Measurements from ENCODE around the gene LATS2.

The LATS2 gene

GRCh38 chr13:21048901-21049698 lies 12.3 kb downstream of the LATS2 start:
- DNase-seq (ENCODE audit: low read depth, low spot score), result no peak

DNA sequence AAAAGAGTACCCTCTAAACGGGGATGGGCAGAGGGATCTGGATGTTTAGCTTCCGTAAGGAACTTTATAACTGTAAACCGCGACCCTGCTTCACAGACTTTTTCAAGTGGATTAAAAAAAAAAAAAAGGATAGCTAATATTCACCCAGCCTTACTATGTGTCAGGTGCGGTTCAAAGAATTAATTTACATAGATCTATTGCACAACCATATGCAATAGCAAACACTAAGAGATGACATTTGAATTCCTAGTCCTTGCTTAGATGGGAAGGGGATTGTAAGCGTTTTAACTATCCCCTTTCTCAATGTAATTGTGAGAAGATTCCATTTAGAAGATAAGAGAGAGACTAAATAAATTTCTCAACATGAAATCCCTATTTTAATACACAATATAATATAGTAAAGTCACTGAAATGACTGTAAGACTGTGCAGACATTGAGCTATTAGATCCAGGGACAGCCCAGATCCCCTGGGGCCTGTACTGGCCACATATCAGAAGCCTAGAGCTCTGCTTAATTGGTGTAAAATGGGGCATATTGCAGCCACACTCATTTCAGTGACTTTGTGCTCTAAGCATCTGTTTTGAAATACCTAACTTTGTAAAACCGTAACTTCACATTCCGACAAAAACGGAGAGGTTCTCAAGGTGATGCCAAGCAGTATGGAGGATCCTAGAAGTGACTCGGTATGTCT lies 13.6 kb downstream of the LATS2 start:
- no peak for DNase-seq (ENCODE audit: low read depth, low spot score)

DNA sequence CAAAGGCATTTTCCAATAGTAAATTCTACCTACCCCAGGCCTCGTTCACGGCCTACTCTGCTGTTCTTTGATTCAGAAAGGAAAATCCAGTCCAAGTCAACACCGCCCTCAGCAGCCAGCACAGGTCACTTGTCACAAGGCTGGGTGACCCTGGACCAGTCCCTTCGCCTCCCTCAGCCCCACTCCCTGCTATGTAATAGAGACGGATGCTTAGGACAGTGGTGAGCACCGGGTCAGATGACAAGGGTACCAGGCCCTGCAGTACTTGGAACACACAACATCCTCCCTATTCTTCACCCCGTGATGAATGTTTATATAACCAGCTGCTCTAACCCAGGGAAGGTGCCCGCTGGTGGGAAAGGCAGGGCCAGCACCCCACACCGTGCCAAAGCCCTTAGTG lies 14.3 kb downstream of the LATS2 start:
- no peak for DNase-seq (ENCODE audit: low read depth, low spot score)

DNA sequence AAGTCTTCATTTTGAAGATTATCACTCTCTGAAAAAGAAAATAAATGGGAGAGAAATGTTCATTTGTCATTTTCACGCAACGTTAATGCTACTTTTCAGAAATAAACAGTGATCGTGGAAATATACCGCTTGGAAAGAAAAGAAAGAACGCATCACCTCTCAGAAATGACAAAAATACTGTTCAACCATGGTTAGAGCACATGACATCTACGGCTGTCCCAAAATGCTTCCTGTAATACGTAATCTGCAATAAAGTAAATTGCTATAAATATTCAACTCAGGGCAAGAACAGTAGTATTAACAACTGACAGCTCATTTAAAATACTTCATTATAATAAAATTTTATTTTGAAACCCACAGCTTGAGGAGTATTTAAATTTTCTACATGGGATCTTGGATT lies 15.2 kb downstream of the LATS2 start:
- no peak for DNase-seq (ENCODE audit: low read depth, low spot score)

DNA sequence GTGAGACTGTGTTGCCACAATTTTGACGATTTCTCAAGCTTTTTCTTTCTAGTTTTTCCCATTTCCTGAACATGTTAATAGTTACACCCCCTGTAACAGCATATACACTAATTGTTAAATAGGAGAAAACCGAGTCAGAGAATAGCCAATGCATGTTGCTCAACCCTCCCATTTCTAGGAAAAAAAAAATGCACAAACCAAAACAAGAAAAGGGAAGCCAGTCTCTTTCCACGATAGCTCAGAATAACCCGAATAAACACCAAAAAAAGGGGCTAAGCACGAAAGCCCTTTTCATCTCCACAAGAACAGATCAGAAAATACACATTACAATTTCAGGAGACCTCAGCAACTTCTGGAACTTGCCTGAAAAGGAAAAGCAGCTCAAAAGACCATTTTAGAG lies 16.3 kb downstream of the LATS2 start:
- no peak for DNase-seq (ENCODE audit: low read depth, low spot score)

DNA sequence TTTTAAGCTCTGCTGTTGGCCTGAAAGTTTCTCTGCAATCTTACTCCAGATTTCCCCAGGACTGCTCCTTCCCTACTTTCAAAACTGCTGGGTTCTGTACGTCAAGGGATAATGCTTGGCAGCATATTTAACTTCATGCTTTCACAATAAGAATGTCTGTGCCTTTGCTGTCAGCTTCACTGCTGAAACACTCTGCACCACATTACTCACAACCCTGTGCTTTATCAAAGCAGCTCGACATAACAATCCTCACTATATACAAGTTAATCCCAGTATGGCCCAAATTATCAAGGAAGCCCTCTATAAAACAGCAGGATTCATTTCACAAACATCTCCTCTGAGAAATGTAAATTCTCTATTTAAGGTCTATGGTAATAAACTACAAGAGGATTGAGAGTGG lies 17.5 kb downstream of the LATS2 start:
- no peak for DNase-seq (ENCODE audit: low read depth, low spot score)

DNA sequence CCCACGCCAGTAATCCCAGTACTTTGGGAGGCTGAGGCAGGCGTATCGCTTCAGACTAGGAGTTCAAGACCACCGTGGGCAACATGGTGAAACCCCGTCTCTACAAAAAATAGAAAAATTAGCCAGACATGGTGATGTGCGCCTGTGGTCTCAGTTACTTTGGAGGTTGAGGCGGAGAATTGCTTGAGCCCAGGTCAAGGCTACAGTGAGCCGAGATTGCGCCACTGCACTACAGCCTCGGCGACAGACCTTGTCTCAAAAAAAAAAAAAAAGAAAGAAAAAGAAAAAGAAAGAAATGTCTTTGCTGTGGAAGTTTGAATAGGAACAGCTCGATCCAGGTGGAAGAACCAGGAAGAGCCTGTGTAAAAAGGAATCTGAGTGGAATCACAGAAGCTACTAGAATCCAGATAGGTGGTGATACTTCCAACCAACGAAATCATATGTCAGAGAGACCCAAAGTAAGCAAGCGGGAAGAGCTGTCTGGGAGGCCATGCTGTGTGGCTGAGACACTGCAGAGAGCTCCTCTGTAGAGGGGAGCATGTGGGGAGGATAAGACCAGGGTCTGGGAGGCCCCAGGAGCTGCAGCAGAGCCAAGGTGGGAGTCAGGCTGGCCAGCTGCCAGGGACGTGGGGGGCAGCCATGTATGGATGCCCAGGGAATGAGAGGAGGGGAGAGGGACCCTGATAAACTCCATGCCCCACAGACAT lies 21.1 kb downstream of the LATS2 start:
- DNase-seq (ENCODE audit: low read depth, low spot score), result no peak

DNA sequence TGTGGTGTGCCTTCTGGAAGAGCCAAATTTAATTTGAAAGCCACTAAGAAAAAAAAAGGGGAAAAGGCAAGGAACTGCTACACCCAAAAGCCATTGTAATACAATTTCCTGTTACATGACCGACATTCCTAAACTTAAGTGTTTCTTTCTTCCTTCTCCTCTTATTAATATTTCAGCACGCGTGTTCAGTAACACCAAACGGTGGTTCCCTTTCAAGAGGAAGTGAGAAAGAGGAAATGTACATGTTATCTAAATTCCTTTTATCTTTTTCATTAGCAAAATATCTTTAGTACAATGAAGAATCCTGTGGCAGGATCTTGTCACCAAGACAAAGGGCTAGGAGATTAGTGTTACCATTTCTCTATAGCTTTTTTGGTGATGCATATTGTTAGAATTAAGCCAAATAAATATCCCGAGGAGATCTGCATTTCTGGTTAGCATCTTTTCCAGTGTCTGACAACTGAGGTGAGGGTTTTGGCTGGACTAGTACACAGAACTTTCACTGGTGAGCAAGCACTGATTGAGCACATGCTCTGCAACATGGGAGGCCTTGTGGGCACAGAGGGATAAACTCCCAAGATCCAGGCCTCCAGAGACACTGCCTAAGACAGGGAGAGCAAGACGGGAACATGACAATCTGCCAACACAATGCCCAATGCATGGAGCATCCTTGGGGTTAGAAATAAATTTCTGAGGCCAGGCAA lies 22.1 kb downstream of the LATS2 start:
- DNase-seq (ENCODE audit: low read depth, low spot score), result no peak

- DNase-seq (ENCODE audit: low read depth, low spot score), result no peak
Observed at GRCh38 chr13:21037656-21038055, 23.7 kb downstream of the LATS2 start.

DNA sequence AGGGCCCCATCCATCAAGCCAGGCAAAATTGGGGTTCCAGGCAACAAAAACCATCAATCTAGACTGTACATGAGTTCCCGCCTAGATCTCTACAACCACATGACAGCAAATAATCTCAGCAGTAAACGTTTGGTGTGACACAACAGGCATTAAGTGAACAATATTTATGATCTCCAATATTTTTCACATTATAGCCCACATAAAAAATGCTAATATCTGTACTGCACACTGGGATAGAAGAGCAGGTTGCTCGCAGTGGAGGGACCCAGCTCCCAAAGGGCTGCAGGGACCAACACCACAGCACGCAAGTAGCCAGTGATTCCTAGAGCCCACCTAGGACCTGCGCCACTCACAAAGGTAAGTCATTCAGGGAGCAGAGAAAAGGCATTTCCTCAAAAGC lies 25.9 kb downstream of the LATS2 start:
- no peak for DNase-seq (ENCODE audit: low read depth, low spot score)

- no peak for DNase-seq (ENCODE audit: low read depth, low spot score)
Observed at GRCh38 chr13:21034603-21035191, 26.7 kb downstream of the LATS2 start.

DNA sequence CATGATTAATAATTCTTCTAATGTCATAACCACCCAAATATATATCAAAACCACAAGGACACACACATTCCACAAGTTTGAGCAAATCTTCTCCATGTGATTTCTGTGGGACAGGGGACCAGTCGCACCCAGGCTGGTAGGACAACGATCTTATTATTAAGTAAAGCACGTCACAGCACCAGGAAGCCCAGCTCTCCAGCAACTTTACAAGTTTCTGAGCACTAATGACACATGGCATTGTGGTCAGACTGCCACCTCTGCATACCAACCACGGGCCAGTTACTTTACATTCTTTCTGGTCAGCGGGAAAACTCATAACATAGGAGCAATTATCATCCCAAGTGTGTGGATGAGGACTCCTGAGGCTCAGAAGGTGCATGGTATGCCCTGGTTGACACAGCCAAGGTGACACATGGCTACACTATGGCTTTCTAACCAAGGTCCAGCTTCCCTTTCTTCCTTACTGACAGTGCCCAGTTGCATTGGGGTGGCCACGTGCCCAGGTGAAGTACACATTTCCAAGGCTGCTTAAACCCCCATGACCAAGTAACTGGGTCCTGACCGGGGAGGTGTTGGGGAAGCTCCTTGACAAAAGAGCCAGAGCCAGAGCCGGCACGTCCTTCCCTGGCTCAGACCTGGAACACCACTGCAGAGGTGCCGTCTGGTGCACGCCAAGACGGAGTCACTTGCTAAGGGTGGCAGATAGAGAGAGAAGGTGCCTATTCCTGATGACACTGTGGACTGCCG lies 27.4 kb downstream of the LATS2 start:
- DNase-seq (ENCODE audit: low read depth, low spot score), result no peak

DNA sequence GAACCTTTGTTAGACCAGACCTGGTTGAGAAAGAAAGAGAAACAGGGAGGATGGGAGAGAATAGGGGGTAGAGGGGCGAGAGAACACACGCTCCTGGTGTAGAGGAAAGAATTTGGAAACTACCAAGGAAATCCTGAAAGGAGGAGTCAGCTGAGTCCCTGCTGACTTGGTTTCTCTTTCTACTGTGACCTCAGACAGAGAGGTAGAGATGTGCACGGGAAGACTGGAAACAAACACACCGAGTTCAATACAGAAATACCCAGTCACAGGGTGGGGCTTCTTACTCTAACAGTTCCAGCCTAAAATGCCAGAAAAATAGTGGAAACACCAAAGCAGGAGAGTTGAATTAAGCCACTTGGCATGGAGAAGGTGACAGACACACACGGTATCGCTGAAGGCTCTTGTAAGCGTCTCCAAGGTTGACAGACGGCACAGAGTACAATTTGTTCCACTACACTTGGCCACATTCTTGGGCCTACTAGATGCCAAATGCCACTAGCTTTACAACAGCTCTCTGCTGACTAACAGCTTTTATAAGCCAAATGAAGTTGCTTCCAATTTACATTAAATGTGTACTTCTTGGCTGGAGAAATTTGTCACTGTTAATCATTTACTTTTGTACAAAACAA lies 28.1 kb downstream of the LATS2 start:
- no peak for DNase-seq (ENCODE audit: low read depth, low spot score)

- no peak for DNase-seq (ENCODE audit: low read depth, low spot score)
Observed at GRCh38 chr13:21032656-21033055, 28.7 kb downstream of the LATS2 start.

- DNase-seq (ENCODE audit: low read depth, low spot score), result no peak
Observed at GRCh38 chr13:21031594-21032275, 29.7 kb downstream of the LATS2 start.

- no peak for DNase-seq (ENCODE audit: low read depth, low spot score)
Observed at GRCh38 chr13:21025539-21025938, 35.8 kb downstream of the LATS2 start.

GRCh38 chr13:21022056-21022979 lies 39.1 kb downstream of the LATS2 start:
- no peak for DNase-seq (ENCODE audit: low read depth, low spot score)

GRCh38 chr13:21020581-21020980 lies 40.8 kb downstream of the LATS2 start:
- DNase-seq (ENCODE audit: low read depth, low spot score), result no peak

DNA sequence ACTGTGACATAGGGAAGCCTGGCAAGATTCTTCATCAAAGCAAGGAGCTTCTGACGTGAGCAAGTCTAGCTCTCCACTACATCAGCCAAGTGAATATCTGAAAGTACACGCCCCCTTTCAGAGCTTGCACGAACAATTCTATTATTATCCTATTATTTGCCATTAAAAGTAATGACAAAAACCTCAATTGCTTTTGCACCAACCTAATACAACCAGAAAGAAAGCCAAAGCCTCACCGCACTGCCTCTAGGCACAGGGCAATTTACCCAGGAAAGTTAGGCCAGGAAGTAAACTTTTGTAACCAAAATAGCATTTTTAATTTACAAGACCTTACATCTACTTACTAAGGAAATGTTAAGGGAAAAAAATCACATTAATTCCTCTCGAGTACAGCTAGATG lies 41.2 kb downstream of the LATS2 start:
- no peak for DNase-seq (ENCODE audit: low read depth, low spot score)
